ENCODE data around the gene RUFY3. TPM values are rescaled to one million over a fixed set of nuclear protein-coding genes. Genes with fewer than 3 reads are reported as not detected.

Gene RUFY3
- total and polyA plus RNA-seq, 2 of the 13 experiments (the other 11 are each of a cell fraction or from before 2014, with no cell fraction given): 17.9 to 25.3 TPM

DNA sequence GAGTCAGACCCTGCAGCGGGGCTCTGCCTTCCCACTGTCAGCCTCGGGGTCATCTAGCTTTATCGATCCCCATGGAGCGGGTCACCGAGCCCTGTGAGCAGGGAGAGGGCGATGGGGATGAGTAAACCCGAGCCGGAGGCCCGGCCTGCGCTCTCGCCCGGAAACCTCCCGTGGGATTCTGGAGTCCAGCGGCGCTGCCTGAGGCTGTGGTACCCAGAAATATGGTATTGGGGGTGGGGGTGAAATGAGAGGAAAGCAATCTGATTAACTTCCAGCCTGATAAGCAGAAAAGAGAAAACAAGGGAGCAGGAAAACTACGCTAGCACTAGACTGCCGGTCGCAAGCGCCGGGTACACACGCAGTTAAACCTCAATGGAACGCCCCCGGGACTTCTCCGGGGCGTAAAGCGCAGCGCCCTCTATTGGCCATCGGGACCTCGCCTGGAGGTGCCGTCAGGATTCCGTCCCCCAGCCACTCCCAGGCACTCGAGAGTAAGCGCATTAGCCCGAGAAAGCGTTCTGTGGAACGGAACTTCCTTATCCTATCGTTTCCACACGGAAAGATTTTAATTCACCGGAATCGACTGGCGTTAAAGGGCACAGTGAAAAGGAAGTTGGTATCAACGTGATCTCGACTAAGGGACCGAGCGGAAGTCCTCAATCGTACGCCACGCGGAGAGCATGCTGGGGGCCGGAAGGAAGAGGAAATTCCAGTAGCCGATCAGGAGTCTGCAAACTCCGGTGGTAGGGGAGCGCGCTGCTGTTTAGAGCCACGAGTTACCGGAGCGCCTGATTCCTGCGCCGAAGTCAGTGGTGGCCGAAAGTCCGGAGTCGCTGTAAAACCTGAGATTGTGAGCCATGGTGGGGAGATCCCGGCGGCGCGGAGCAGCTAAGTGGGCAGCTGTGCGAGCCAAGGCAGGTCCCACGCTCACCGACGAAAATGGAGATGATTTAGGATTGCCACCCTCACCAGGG is 33.7 kb upstream of the RUFY3 start, which contains the start of gene UTP3 (continued):
- TF ChIP-seq CEBPZ (IDR thresholded peaks at IDR 0.05; ENCODE audit: low read length): no peak
- peak; percentile 25 for TF ChIP-seq YY1 (IDR thresholded peaks at IDR 0.05; ENCODE audit: insufficient read depth, insufficient replicate concordance, low read depth, low read length)
- TF ChIP-seq, protein P1, sequence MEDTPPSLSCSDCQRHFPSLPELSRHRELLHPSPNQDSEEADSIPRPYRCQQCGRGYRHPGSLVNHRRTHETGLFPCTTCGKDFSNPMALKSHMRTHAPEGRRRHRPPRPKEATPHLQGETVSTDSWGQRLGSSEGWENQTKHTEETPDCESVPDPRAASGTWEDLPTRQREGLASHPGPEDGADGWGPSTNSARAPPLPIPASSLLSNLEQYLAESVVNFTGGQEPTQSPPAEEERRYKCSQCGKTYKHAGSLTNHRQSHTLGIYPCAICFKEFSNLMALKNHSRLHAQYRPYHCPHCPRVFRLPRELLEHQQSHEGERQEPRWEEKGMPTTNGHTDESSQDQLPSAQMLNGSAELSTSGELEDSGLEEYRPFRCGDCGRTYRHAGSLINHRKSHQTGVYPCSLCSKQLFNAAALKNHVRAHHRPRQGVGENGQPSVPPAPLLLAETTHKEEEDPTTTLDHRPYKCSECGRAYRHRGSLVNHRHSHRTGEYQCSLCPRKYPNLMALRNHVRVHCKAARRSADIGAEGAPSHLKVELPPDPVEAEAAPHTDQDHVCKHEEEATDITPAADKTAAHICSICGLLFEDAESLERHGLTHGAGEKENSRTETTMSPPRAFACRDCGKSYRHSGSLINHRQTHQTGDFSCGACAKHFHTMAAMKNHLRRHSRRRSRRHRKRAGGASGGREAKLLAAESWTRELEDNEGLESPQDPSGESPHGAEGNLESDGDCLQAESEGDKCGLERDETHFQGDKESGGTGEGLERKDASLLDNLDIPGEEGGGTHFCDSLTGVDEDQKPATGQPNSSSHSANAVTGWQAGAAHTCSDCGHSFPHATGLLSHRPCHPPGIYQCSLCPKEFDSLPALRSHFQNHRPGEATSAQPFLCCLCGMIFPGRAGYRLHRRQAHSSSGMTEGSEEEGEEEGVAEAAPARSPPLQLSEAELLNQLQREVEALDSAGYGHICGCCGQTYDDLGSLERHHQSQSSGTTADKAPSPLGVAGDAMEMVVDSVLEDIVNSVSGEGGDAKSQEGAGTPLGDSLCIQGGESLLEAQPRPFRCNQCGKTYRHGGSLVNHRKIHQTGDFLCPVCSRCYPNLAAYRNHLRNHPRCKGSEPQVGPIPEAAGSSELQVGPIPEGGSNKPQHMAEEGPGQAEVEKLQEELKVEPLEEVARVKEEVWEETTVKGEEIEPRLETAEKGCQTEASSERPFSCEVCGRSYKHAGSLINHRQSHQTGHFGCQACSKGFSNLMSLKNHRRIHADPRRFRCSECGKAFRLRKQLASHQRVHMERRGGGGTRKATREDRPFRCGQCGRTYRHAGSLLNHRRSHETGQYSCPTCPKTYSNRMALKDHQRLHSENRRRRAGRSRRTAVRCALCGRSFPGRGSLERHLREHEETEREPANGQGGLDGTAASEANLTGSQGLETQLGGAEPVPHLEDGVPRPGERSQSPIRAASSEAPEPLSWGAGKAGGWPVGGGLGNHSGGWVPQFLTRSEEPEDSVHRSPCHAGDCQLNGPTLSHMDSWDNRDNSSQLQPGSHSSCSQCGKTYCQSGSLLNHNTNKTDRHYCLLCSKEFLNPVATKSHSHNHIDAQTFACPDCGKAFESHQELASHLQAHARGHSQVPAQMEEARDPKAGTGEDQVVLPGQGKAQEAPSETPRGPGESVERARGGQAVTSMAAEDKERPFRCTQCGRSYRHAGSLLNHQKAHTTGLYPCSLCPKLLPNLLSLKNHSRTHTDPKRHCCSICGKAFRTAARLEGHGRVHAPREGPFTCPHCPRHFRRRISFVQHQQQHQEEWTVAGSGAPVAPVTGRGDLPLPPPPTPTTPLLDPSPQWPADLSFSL (CRISPR knock-in tag; IDR thresholded peaks at IDR 0.05): no peak
- no peak for TF ChIP-seq IKZF1 (IDR thresholded peaks at IDR 0.05)
- TF ChIP-seq ZNF292 (CRISPR knock-in tag; IDR thresholded peaks at IDR 0.05; ENCODE audit: borderline replicate concordance, low read depth): no peak
- TF ChIP-seq, protein P2, sequence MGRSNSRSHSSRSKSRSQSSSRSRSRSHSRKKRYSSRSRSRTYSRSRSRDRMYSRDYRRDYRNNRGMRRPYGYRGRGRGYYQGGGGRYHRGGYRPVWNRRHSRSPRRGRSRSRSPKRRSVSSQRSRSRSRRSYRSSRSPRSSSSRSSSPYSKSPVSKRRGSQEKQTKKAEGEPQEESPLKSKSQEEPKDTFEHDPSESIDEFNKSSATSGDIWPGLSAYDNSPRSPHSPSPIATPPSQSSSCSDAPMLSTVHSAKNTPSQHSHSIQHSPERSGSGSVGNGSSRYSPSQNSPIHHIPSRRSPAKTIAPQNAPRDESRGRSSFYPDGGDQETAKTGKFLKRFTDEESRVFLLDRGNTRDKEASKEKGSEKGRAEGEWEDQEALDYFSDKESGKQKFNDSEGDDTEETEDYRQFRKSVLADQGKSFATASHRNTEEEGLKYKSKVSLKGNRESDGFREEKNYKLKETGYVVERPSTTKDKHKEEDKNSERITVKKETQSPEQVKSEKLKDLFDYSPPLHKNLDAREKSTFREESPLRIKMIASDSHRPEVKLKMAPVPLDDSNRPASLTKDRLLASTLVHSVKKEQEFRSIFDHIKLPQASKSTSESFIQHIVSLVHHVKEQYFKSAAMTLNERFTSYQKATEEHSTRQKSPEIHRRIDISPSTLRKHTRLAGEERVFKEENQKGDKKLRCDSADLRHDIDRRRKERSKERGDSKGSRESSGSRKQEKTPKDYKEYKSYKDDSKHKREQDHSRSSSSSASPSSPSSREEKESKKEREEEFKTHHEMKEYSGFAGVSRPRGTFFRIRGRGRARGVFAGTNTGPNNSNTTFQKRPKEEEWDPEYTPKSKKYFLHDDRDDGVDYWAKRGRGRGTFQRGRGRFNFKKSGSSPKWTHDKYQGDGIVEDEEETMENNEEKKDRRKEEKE (IDR thresholded peaks at IDR 0.05): no peak
- no peak for TF ChIP-seq SMARCC2 (IDR thresholded peaks at IDR 0.05)
- TF ChIP-seq, protein P3, sequence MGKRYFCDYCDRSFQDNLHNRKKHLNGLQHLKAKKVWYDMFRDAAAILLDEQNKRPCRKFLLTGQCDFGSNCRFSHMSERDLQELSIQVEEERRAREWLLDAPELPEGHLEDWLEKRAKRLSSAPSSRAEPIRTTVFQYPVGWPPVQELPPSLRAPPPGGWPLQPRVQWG (CRISPR knock-in tag; IDR thresholded peaks at IDR 0.05; ENCODE audit: borderline replicate concordance, low read depth): no peak
- no peak for TF ChIP-seq EEA1 (CRISPR knock-in tag; IDR thresholded peaks at IDR 0.05; ENCODE audit: borderline replicate concordance)
- TF ChIP-seq ZNF205 (CRISPR knock-in tag; IDR thresholded peaks at IDR 0.05): peak; percentile 87
